ENCODE data around the gene PRM3.

DNA sequence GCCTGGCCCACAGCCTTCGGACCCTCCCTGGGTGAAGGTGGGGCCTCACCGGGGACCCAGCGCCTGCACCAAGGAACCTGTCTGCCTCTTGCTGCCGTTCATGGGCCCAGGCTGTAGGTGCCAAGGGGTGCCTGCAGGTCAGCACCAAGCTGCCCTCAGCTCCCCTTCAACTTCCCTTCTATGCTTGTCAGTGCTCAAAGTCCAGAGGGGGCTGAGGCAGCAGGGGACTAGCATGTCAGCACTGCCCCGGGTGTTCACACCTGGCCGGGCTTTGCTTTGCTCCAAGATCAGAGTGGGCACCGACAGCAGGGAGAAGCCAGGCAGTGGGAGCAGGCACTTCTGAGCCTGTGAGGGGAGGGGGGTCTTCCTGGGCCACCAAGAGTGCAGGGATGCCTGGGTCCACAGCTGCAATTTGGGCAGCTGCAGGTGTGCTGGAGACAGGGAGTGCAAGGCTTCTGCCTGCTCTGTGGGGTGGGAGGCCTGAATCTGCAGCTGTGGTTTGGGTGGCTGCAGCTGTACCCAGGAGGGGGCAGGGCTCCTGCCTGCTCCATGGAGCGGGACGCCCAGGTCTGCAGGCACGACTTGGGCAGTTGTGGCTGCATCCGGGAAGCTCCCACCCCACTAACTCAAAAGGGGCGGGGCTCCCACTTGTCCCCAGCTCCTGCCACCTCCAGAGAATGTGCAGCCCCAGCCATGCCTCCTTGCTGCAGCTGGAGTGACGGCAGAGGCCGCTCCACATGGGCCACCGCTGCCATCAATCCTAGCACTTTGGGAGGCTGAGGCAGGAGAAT, 35.3 kb upstream of the PRM3 start:
- TF ChIP-seq, protein P1, sequence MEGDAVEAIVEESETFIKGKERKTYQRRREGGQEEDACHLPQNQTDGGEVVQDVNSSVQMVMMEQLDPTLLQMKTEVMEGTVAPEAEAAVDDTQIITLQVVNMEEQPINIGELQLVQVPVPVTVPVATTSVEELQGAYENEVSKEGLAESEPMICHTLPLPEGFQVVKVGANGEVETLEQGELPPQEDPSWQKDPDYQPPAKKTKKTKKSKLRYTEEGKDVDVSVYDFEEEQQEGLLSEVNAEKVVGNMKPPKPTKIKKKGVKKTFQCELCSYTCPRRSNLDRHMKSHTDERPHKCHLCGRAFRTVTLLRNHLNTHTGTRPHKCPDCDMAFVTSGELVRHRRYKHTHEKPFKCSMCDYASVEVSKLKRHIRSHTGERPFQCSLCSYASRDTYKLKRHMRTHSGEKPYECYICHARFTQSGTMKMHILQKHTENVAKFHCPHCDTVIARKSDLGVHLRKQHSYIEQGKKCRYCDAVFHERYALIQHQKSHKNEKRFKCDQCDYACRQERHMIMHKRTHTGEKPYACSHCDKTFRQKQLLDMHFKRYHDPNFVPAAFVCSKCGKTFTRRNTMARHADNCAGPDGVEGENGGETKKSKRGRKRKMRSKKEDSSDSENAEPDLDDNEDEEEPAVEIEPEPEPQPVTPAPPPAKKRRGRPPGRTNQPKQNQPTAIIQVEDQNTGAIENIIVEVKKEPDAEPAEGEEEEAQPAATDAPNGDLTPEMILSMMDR (IDR thresholded peaks at IDR 0.05), result no peak
- TF ChIP-seq POLR2A (IDR thresholded peaks at IDR 0.05), result no peak
